Liver (tissue), 9 donors: ENCODE data around the gene FRMD5. TPM values are rescaled to one million over a fixed set of nuclear protein-coding genes. Genes with fewer than 3 reads are reported as not detected.

ENCODE experiments used
- DNase-seq: peaks from one replicate; pipeline ENCODE4 v3.0.0-alpha.2; 2017; ENCODE audit warnings: low spot score
- H3K27ac ChIP-seq, 2 donors: one replicate each; pipeline ENCODE4 v1.7.0; 2013; ENCODE audit warnings: inconsistent platforms in 2 of 2, low read length in 2 of 2, control low read depth in 1 of 2, low read depth in 1 of 2, mild to moderate bottlenecking in 1 of 2
- H3K27me3 ChIP-seq, 4 donors: one replicate each; pipeline versions ENCODE4 v1.6.1 to v1.7.0; 2013; ENCODE audit warnings: low read length in 3 of 4, inconsistent platforms in 1 of 4, mild to moderate bottlenecking in 1 of 4, moderate library complexity in 1 of 4; ENCODE audit not compliant: control insufficient read depth in 4 of 4, insufficient read depth in 4 of 4
- H3K36me3 ChIP-seq, 4 donors: one replicate each; pipeline versions ENCODE4 v1.6.1 to v1.7.0; 2013; ENCODE audit warnings: low read length in 3 of 4, mild to moderate bottlenecking in 3 of 4, low read depth in 1 of 4, moderate library complexity in 1 of 4; ENCODE audit not compliant: control insufficient read depth in 4 of 4, insufficient read depth in 3 of 4
- H3K4me1 ChIP-seq, 4 donors: one replicate each; pipeline versions ENCODE4 v1.6.1 to v1.7.0; 2013; ENCODE audit warnings: low read length in 3 of 4, mild to moderate bottlenecking in 3 of 4, moderate library complexity in 1 of 4; ENCODE audit not compliant: control insufficient read depth in 4 of 4, insufficient read depth in 4 of 4
- H3K4me3 ChIP-seq, 3 donors: one replicate each; pipeline versions ENCODE4 v1.6.1 to v1.7.0; 2013; ENCODE audit warnings: low read length in 3 of 3, control low read depth in 1 of 3, low read depth in 1 of 3, mild to moderate bottlenecking in 1 of 3
- H3K9ac ChIP-seq, 2 donors: one replicate each; pipeline ENCODE4 v1.7.0; 2013; ENCODE audit warnings: low read length in 2 of 2, mild to moderate bottlenecking in 2 of 2, moderate library complexity in 2 of 2, control low read depth in 1 of 2, low read depth in 1 of 2
- H3K9me3 ChIP-seq, 4 donors: one replicate each; pipeline versions ENCODE4 v1.6.1 to v1.7.0; 2013; ENCODE audit warnings: low read length in 3 of 4; ENCODE audit not compliant: control insufficient read depth in 4 of 4
- ATF3 ChIP-seq: IDR thresholded peaks from 2 replicates; pipeline ENCODE4 v1.6.1; 2016; ENCODE audit warnings: antibody characterized with exemption
- CTCF ChIP-seq: fragments of 150-350 bp; IDR thresholded peaks from 2 replicates; pipeline ENCODE4 v1.5.1; 2017; ENCODE audit warnings: improper control_type of control experiment, low read depth, low read length; ENCODE audit not compliant: missing input control
- EGR1 ChIP-seq, 2 donors: IDR thresholded peaks; 2 replicates each; pipeline ENCODE4 v1.6.1; 2016 to 2018; ENCODE audit warnings: antibody characterized with exemption in 2 of 2, low read depth in 2 of 2
- FOXA1 ChIP-seq: IDR thresholded peaks from 2 replicates; pipeline ENCODE4 v1.6.1; 2016; ENCODE audit warnings: antibody characterized with exemption
- FOXA2 ChIP-seq: IDR thresholded peaks from 2 replicates; pipeline ENCODE4 v1.6.1; 2016; ENCODE audit warnings: antibody characterized with exemption
- GABPA ChIP-seq, 2 donors: IDR thresholded peaks in 1 of 2; conservative IDR thresholded peaks in 1 of 2; 2 replicates each; pipeline ENCODE4 v1.6.1; 2016; ENCODE audit warnings: antibody characterized with exemption in 2 of 2, mild to moderate bottlenecking in 1 of 2, moderate library complexity in 1 of 2
- HNF4A ChIP-seq, 2 donors: conservative IDR thresholded peaks; 2 replicates each; pipeline ENCODE4 v1.6.1; 2016; ENCODE audit warnings: antibody characterized with exemption in 2 of 2, mild to moderate bottlenecking in 2 of 2
- HNF4G ChIP-seq: IDR thresholded peaks from 2 replicates; pipeline ENCODE4 v1.6.1; 2016; ENCODE audit warnings: antibody characterized with exemption
- JUND ChIP-seq, 2 donors: IDR thresholded peaks; 2 replicates each; pipeline ENCODE4 v1.6.1; 2016; ENCODE audit warnings: antibody characterized with exemption in 2 of 2
- MAX ChIP-seq: IDR thresholded peaks from 2 replicates; pipeline ENCODE4 v1.6.1; 2016; ENCODE audit warnings: antibody characterized with exemption
- NR2F2 ChIP-seq: IDR thresholded peaks from 2 replicates; pipeline ENCODE4 v1.6.1; 2016; ENCODE audit warnings: antibody characterized with exemption
- RAD21 ChIP-seq, 2 donors: IDR thresholded peaks; 2 replicates each; pipeline ENCODE4 v1.6.1; 2016; ENCODE audit warnings: antibody characterized with exemption in 2 of 2, mild to moderate bottlenecking in 2 of 2
- REST ChIP-seq: IDR thresholded peaks from 2 replicates; pipeline ENCODE4 v1.6.1; 2016; ENCODE audit warnings: antibody characterized with exemption, mild to moderate bottlenecking
- RXRA ChIP-seq, 2 donors: IDR thresholded peaks; 2 replicates each; pipeline ENCODE4 v1.6.1; 2017 to 2018; ENCODE audit warnings: antibody characterized with exemption in 2 of 2, mild to moderate bottlenecking in 1 of 2
- SP1 ChIP-seq: IDR thresholded peaks from 2 replicates; pipeline ENCODE4 v1.6.1; 2018; ENCODE audit warnings: antibody characterized with exemption, mild to moderate bottlenecking
- TAF1 ChIP-seq: conservative IDR thresholded peaks from 2 replicates; pipeline ENCODE4 v1.6.1; 2016; ENCODE audit warnings: antibody characterized with exemption, mild to moderate bottlenecking
- YY1 ChIP-seq: IDR thresholded peaks from 2 replicates; pipeline ENCODE4 v1.6.1; 2016; ENCODE audit warnings: antibody characterized with exemption, mild to moderate bottlenecking
- ZBTB33 ChIP-seq: IDR thresholded peaks from 2 replicates; pipeline ENCODE4 v1.6.1; 2016; ENCODE audit warnings: antibody characterized with exemption
- WGBS: extraction: QIAGEN DNeasy Blood & Tissue Kit; methylation state at CpG from one replicate; pipeline ENCODE4 v1.1.7; 2013; 5-methylcytosine and 5-hydroxymethylcytosine counted together
- polyA plus RNA-seq, 2 donors: library from polyadenylated mRNA; stranded (reverse) in 1 of 2; unstranded in 1 of 2; fragments of 200-250 nt in 1 of 2; fragments of >200 nt in 1 of 2; fragmentation: Nextera tagmentation in 1 of 2; extraction: Ambion mirVana in 1 of 2; gene quantifications; one replicate each; pipeline versions ENCODE4 v1.2.1 to v1.2.3, GENCODE V29; 2013 to 2015
- total RNA-seq, 2 donors: library from RNA; depleted of rRNA; stranded (reverse); fragments of >200 nt; gene quantifications; one replicate each; pipeline ENCODE4 v1.2.3, GENCODE V29; 2014
- donor health status: healthy.
- donor health status: healthy.
- donor health status: healthy.
- donor health status: healthy.
- donor health status: healthy.

The FRMD5 gene
- total and polyA plus RNA-seq, 4 donors = 0.01 to 0.25 TPM; not detected in 2

- DNase-seq = no peak
- H3K27me3 ChIP-seq = no peaks in the 10 kb centered on the region
- H3K27ac ChIP-seq = no peak overlapping the region
- H3K4me3 ChIP-seq = no peak overlapping the region
- WGBS = 96% methylated on average over 3 of the region's 3 CpGs
- peaks cover 0 to 9% (median 2%) of the 10 kb centered on the region in 4 donors for H3K4me1 ChIP-seq
- TF ChIP-seq MAX (no peak), CTCF (no peak), NR2F2 (no peak), HNF4A (conservative IDR thresholded peaks at IDR 0.05) (no peak), YY1 (no peak), JUND (IDR thresholded peaks at IDR 0.05) (no peak), RAD21 (IDR thresholded peaks at IDR 0.05) (no peak), HNF4G (no peak)
- H3K9me3 ChIP-seq = no peaks in the 10 kb centered on the region
- no peak overlapping the region for H3K9ac ChIP-seq
- H3K36me3 ChIP-seq = no peaks in the 10 kb centered on the region
These were observed 101.2 kb downstream of the FRMD5 start for GRCh38 chr15:44093836-44094235.

GRCh38 chr15:44092221-44092620 lies 102.8 kb downstream of the FRMD5 start:
- TF ChIP-seq GABPA (IDR thresholded peaks at IDR 0.05 in 1 of 2, conservative IDR thresholded peaks at IDR 0.05 in 1 of 2) (no peak), RXRA (IDR thresholded peaks at IDR 0.05) (no peak), SP1 (no peak), FOXA1 (no peak), HNF4A (conservative IDR thresholded peaks at IDR 0.05) (no peak), TAF1 (no peak), RAD21 (IDR thresholded peaks at IDR 0.05) (no peak), NR2F2 (no peak), FOXA2 (no peak), ATF3 (no peak), CTCF (no peak), ZBTB33 (no peak), HNF4G (no peak), EGR1 (IDR thresholded peaks at IDR 0.05; ENCODE audit: low read depth in 2 of 2) (no peak), MAX (no peak), REST (no peak), JUND (IDR thresholded peaks at IDR 0.05) (no peak), YY1 (no peak)
- 79% methylated on average over 2 of the region's 2 CpGs for WGBS
- DNase-seq = no peak
- H3K9ac ChIP-seq = no peak overlapping the region
- no peaks in the 10 kb centered on the region for H3K36me3 ChIP-seq
- H3K27ac ChIP-seq = no peak overlapping the region
- H3K27me3 ChIP-seq = no peaks in the 10 kb centered on the region
- H3K4me3 ChIP-seq = no peak overlapping the region
- no peaks in the 10 kb centered on the region for H3K9me3 ChIP-seq
- H3K4me1 ChIP-seq = peaks cover 0 to 3% (median 0%) of the 10 kb centered on the region in 4 donors
